Endothelial cell of umbilical vein (primary cell): ENCODE measurements around the gene IFIT1B. TPM values are rescaled to one million over a fixed set of nuclear protein-coding genes. Genes with fewer than 3 reads are reported as not detected.

Experiments
- BruUV-seq: library from RNA; stranded (reverse); fragments of 400-500 nt; replicated peaks from 2 replicates; lab custom pipeline; 2021; lab: Mats Ljungman, UMichigan
- CTCF ChIA-PET: fragments of 300-600, 350-600 bp; sonication (Branson Sonifier 250); formaldehyde crosslinking; loops from one replicate; lab custom pipeline; 2021; ENCODE audit warnings: antibody characterized with exemption, inconsistent platforms; lab: Charles Lee
- POLR2A ChIA-PET: fragments of 300-600, 350-600 bp; sonication (Branson Sonifier 250); formaldehyde crosslinking; loops from one replicate; lab custom pipeline; 2021; ENCODE audit warnings: antibody characterized with exemption, inconsistent platforms; lab: Charles Lee
- DNase-seq: peaks from one replicate; pipeline ENCODE4 v3.0.0-alpha.2; 2011; ENCODE audit warnings: low read depth, low spot score
- FAIRE-seq: peaks from 2 replicates; lab custom pipeline; 2011; peaks lifted over from hg19 to GRCh38; lab: Jason Lieb, UNC
- H2AFZ ChIP-seq: 2 replicates; pipeline ENCODE4 v1.6.0; 2012; ENCODE audit warnings: low read depth, low read length, control low read depth, inconsistent platforms
- H3K27ac ChIP-seq: 2 replicates; pipeline ENCODE4 v1.5.1; 2011; ENCODE audit warnings: low read depth, mild to moderate bottlenecking, control low read depth, low read length, moderate library complexity; ENCODE audit not compliant: insufficient read depth
- H3K27me3 ChIP-seq, 2 experiments: 2 replicates each; pipeline versions ENCODE4 v1.6.0 to v1.6.1; 2011; ENCODE audit warnings: low read length in 2 of 2, mixed read lengths in 1 of 2; ENCODE audit not compliant: control insufficient read depth in 2 of 2, insufficient read depth in 2 of 2
- H3K36me3 ChIP-seq, 2 experiments: 2 replicates in 1 of 2; 3 replicates in 1 of 2; pipeline ENCODE4 v1.5.1; 2011; ENCODE audit warnings: low read length in 2 of 2, mild to moderate bottlenecking in 1 of 2, moderate library complexity in 1 of 2; ENCODE audit not compliant: control insufficient read depth in 2 of 2, insufficient read depth in 2 of 2; ENCODE audit errors: extremely low read depth in 1 of 2
- H3K4me1 ChIP-seq: 3 replicates; pipeline ENCODE4 v1.5.1; 2011; ENCODE audit warnings: mild to moderate bottlenecking, low read length; ENCODE audit not compliant: control insufficient read depth, insufficient read depth; ENCODE audit errors: extremely low read depth
- H3K4me2 ChIP-seq: 2 replicates; pipeline ENCODE4 v1.6.1; 2011; ENCODE audit warnings: low read length, control low read depth, mixed read lengths; ENCODE audit not compliant: insufficient read depth
- H3K4me3 ChIP-seq, 3 experiments: fragments of 200-600 bp in 1 of 3; sonication (generic), shearing (Covaris generic) in 1 of 3; replicated peaks in 1 of 3; 2 replicates each; pipeline ENCODE4 v1.5.1; 2011 to 2016; ENCODE audit warnings: control low read depth in 3 of 3, low read length in 3 of 3, mild to moderate bottlenecking in 2 of 3, inconsistent platforms in 1 of 3, low read depth in 1 of 3, moderate library complexity in 1 of 3; ENCODE audit not compliant: insufficient read depth in 1 of 3
- H3K79me2 ChIP-seq: 2 replicates; pipeline ENCODE4 v1.6.0; 2012; ENCODE audit warnings: low read length, inconsistent platforms; ENCODE audit not compliant: control insufficient read depth, insufficient read depth
- H3K9ac ChIP-seq: replicated peaks from 2 replicates; pipeline ENCODE3; 2011; ENCODE audit warnings: low read length, control low read depth; ENCODE audit not compliant: insufficient read depth; ENCODE audit errors: extremely low read depth
- H3K9me1 ChIP-seq: replicated peaks from 3 replicates; pipeline ENCODE4 v1.6.0; 2011; ENCODE audit warnings: mild to moderate bottlenecking, low read length; ENCODE audit not compliant: control insufficient read depth, insufficient read depth; ENCODE audit errors: extremely low read depth
- H3K9me3 ChIP-seq: replicated peaks from 2 replicates; pipeline ENCODE4 v1.5.1; 2012; ENCODE audit warnings: low read length, inconsistent platforms; ENCODE audit not compliant: control insufficient read depth, insufficient read depth
- H4K20me1 ChIP-seq: replicated peaks from 2 replicates; pipeline ENCODE3; 2011; ENCODE audit warnings: mild to moderate bottlenecking, low read length; ENCODE audit not compliant: control insufficient read depth, insufficient read depth; ENCODE audit errors: extremely low read depth
- CTCF ChIP-seq, 2 donors: IDR thresholded peaks; 1 replicate in 1 of 2; 2 replicates in 1 of 2; pipeline ENCODE4 v1.5.1; 2011; ENCODE audit warnings: low read length in 2 of 2, mild to moderate bottlenecking in 2 of 2, moderate library complexity in 2 of 2, control low read depth in 1 of 2, inconsistent platforms in 1 of 2, low read depth in 1 of 2; ENCODE audit not compliant: insufficient read depth in 1 of 2; ENCODE audit errors: extremely low read depth in 1 of 2
- EZH2 ChIP-seq: IDR thresholded peaks from 2 replicates; pipeline ENCODE4 v1.6.1; 2012; ENCODE audit warnings: borderline replicate concordance, low read depth, mild to moderate bottlenecking, moderate library complexity, low read length, inconsistent platforms; ENCODE audit not compliant: severe bottlenecking
- FOS ChIP-seq: IDR thresholded peaks from 2 replicates; pipeline ENCODE4 v1.6.1; 2011; ENCODE audit warnings: mild to moderate bottlenecking, low read length, moderate library complexity, borderline replicate concordance; ENCODE audit not compliant: insufficient read depth
- GATA2 ChIP-seq: IDR thresholded peaks from 2 replicates; pipeline ENCODE4 v1.7.0; 2011; ENCODE audit warnings: low read depth, mild to moderate bottlenecking, moderate library complexity, mixed read lengths, low read length; ENCODE audit not compliant: insufficient read length, insufficient read depth
- JUN ChIP-seq: IDR thresholded peaks from 2 replicates; pipeline ENCODE4 v1.6.1; 2011; ENCODE audit warnings: borderline replicate concordance, low read depth; ENCODE audit not compliant: insufficient read length, insufficient read depth
- MYC ChIP-seq: IDR thresholded peaks from one replicate; pipeline ENCODE4 v1.6.1; 2011; ENCODE audit warnings: mild to moderate bottlenecking, low read depth, low read length
- POLR2A ChIP-seq: IDR thresholded peaks from 2 replicates; pipeline ENCODE4 v1.6.1; 2012; ENCODE audit warnings: low read depth, mild to moderate bottlenecking, control low read depth, low read length
- POLR2AphosphoS5 ChIP-seq: IDR thresholded peaks from 2 replicates; pipeline ENCODE4 v1.6.1; 2012; ENCODE audit warnings: low read depth, mild to moderate bottlenecking, control low read depth, low read length, moderate library complexity; ENCODE audit not compliant: insufficient read depth
- dilution Hi-C: fragments of 300-500 bp; cut with MboI; formaldehyde crosslinking; loops from one replicate; pipeline ENCODE4 v1.15.0; 2019; ENCODE audit warnings: low sequenced_read_pairs; ENCODE audit not compliant: extremely low pct_ligation_motif_present
- intact Hi-C: fragments of 100-400 bp; cut with micrococcal nuclease; formaldehyde crosslinking; loops from one replicate; pipeline ENCODE4 v1.10.0; 2022
- polyA plus RNA-seq, 4 experiments: library from polyadenylated mRNA; depleted of rRNA in 3 of 4; stranded (reverse) in 3 of 4; unstranded in 1 of 4; fragments of >200 nt; gene quantifications; 2 replicates each; pipeline versions ENCODE4 v1.2.1 to v1.2.3, GENCODE V29; 2011 to 2012; ENCODE audit warnings: missing spikeins in 1 of 4
- total RNA-seq: library from RNA; stranded (reverse); gene quantifications from 2 replicates; pipeline ENCODE4 v1.2.3, GENCODE V29; 2021
- TF ChIP-seq, protein P1 (sequence below): IDR thresholded peaks from 2 replicates; pipeline ENCODE4 v1.6.1; 2011; ENCODE audit not compliant: insufficient read depth, insufficient read length

The IFIT1B gene
- total and polyA plus RNA-seq, 2 donors (not counting 3 experiments of a cell fraction or from before 2014, with no cell fraction given), result not detected

DNA sequence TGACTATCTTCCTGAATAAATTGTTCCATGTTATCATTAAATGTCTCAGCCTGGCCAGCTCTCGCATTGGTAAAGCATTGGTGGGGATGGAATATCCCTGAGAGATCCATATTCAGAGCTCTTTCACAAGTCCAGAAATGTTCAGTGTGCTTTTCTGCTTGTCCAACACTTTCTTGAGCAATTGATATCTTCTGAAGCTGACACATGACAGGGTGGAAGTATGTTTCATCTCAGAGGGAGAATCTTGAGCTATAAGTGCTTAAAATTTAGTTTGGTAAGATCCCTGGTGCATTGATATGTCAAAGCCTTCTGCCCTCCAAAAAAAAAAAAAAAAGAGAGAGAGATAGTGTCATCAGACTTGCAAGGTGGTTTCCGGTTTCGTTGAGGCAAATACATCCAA lies 42.6 kb upstream of the IFIT1B start:
- no peaks in the 10 kb centered on the region for H3K79me2 ChIP-seq
- no peaks in the 10 kb centered on the region for H3K36me3 ChIP-seq
- intact Hi-C loops, result no loop called here
- H3K27me3 ChIP-seq, result no peaks in the 10 kb centered on the region
- dilution Hi-C loops, result no loop called here
- no TSS peak for BruUV-seq
- no peak overlapping the region for H3K4me3 ChIP-seq
- DNase-seq (no peak), FAIRE-seq (no peak)
- no peak overlapping the region for H2AFZ ChIP-seq
- H3K27ac ChIP-seq, result no peak overlapping the region
- H3K9ac ChIP-seq, result no peak overlapping the region
- no peak overlapping the region for H3K4me2 ChIP-seq
- H3K4me1 ChIP-seq, result peaks cover 4% of the 10 kb centered on the region
- TF ChIP-seq CTCF (IDR thresholded peaks at IDR 0.05; ENCODE audit: extremely low read depth in 1 of 2, insufficient read depth in 1 of 2, low read depth in 1 of 2, low read length in 2 of 2) (no peak), JUN (no peak), GATA2 (no peak), POLR2A (no peak), FOS (no peak), POLR2AphosphoS5 (no peak), EZH2 (no peak), MYC (no peak)
- TF ChIP-seq, protein P1, sequence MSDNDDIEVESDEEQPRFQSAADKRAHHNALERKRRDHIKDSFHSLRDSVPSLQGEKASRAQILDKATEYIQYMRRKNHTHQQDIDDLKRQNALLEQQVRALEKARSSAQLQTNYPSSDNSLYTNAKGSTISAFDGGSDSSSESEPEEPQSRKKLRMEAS, result no peak
- no peaks in the 10 kb centered on the region for H4K20me1 ChIP-seq
- H3K9me1 ChIP-seq, result no peaks in the 10 kb centered on the region
- ChIA-PET CTCF (interaction anchor here (0.9 kb wide), 1 partner anchor 34 kb away, joined by 4 read pairs; no protein-coding TSS in a partner anchor), POLR2A (no interaction called here)
- H3K9me3 ChIP-seq, result no peaks in the 10 kb centered on the region
